HG02970 (cell line): ENCODE results near the gene TLCD1.
"Not testable (repeated sequence)": the region's sequence is repeated elsewhere in the genome, so short reads cannot be mapped to it uniquely, and the experiment has no call there.

Experiments
- ATAC-seq: cut with Tn5 transposase; IDR thresholded peaks from one replicate; pipeline ENCODE4 v1.9.1; 2021; ENCODE audit warnings: mild to moderate bottlenecking, moderate library complexity, moderate number of reproducible peaks; ENCODE audit not compliant: unreplicated experiment, low FRiP score

TLCD1 gene

GRCh38 chr17:28747801-28748750 lies 22.0 kb upstream of the TLCD1 start:
- ATAC-seq: no peak

GRCh38 chr17:28747051-28747691 lies 21.1 kb upstream of the TLCD1 start:
- no peak for ATAC-seq

GRCh38 chr17:28746611-28747050 lies 20.6 kb upstream of the TLCD1 start:
- ATAC-seq: no peak

GRCh38 chr17:28745786-28746411 lies 19.9 kb upstream of the TLCD1 start:
- no peak for ATAC-seq

- no peak for ATAC-seq
Measured at GRCh38 chr17:28744972-28745785, 19.1 kb upstream of the TLCD1 start.

GRCh38 chr17:28744104-28744971 lies 18.3 kb upstream of the TLCD1 start:
- peak; percentile 36 for ATAC-seq

- peak; percentile 64 for ATAC-seq
Measured at GRCh38 chr17:28743243-28744103, 17.4 kb upstream of the TLCD1 start, which contains the start of gene TRAF4. TSS of gene TRAF4 (plus strand) at chr17:28744011. CDS start at chr17:28744113, 102 bp downstream.

- ATAC-seq: no peak
Measured at GRCh38 chr17:28741358-28742349, 15.6 kb upstream of the TLCD1 start.

GRCh38 chr17:28740406-28741357 lies 14.6 kb upstream of the TLCD1 start:
- no peak for ATAC-seq

- ATAC-seq: no peak
Measured at GRCh38 chr17:28738680-28739384, 12.8 kb upstream of the TLCD1 start.

- ATAC-seq: peak; percentile 48
Measured at GRCh38 chr17:28737770-28738679, 12.0 kb upstream of the TLCD1 start.

- no peak for ATAC-seq
Measured at GRCh38 chr17:28737316-28737715, 11.3 kb upstream of the TLCD1 start.

GRCh38 chr17:28735913-28736769 lies 10.1 kb upstream of the TLCD1 start:
- ATAC-seq: not testable (repeated sequence)
